GM12873 (cell line): ENCODE data around the gene ZMIZ1.

ENCODE experiments used
- TF ChIP-seq, protein P1 (sequence below): IDR thresholded peaks from 2 replicates; pipeline ENCODE4 v1.5.1; 2012; ENCODE audit warnings: low read depth, mild to moderate bottlenecking, moderate library complexity, low read length, control low read depth; ENCODE audit not compliant: insufficient read depth; ENCODE audit errors: missing control alignments

Gene ZMIZ1

DNA sequence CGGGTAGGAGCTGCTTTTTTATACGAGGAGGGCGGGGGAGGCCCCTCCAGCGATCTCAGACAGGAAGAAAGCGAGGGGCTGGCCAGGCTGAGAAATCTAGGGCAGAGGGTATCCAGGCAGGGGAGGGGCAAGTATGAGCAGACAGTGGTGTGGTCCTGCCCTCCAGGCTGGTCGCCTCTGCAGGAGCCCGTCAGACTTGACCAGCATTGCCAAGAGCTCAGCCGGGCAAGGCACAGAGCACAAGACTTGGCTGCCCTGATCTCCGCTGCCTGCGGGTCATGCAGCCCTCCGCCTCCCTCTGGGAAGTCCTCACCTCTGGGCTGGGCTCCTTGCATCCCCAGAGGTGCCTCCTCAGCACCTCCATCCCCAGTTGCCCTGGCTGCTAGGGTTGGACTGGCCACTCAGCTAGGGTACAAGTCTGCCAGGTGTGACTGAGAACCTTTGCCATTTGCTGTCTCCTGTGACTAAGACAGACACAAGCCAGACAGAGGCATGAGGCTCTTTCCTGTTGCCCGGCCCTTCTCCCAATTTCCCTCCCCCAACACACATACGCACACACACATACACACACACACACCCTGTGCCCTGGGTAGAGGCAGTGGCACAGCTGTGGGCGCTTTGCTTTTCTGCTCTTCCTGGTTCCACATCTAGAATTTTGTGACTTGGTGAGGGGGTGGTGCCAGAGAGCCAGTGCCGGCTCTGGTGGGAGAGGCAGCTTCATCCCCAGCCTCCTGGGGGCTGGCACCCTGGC is 219.4 kb downstream of the ZMIZ1 start:
- TF ChIP-seq, protein P1, sequence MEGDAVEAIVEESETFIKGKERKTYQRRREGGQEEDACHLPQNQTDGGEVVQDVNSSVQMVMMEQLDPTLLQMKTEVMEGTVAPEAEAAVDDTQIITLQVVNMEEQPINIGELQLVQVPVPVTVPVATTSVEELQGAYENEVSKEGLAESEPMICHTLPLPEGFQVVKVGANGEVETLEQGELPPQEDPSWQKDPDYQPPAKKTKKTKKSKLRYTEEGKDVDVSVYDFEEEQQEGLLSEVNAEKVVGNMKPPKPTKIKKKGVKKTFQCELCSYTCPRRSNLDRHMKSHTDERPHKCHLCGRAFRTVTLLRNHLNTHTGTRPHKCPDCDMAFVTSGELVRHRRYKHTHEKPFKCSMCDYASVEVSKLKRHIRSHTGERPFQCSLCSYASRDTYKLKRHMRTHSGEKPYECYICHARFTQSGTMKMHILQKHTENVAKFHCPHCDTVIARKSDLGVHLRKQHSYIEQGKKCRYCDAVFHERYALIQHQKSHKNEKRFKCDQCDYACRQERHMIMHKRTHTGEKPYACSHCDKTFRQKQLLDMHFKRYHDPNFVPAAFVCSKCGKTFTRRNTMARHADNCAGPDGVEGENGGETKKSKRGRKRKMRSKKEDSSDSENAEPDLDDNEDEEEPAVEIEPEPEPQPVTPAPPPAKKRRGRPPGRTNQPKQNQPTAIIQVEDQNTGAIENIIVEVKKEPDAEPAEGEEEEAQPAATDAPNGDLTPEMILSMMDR = no peak

DNA sequence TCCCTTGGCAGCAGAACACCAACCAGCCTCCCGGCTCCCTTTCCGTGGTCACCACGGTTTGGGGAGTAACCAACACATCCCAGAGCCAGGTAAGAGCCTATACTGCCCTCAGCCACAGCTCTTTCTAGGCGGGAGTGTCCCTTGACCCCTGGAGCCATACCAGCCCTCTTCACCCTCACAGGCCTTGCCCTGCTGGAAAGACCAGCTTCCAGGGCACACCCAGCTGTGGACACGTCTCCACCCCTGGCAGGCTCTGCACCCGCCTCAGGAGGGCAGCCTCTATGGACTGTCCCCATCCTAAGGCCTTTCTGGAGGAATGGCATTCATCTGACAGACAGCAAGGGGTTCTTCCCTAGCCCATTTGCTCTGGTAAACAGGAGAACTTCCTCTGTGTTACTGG is 221.0 kb downstream of the ZMIZ1 start:
- TF ChIP-seq, protein P1 = no peak

DNA sequence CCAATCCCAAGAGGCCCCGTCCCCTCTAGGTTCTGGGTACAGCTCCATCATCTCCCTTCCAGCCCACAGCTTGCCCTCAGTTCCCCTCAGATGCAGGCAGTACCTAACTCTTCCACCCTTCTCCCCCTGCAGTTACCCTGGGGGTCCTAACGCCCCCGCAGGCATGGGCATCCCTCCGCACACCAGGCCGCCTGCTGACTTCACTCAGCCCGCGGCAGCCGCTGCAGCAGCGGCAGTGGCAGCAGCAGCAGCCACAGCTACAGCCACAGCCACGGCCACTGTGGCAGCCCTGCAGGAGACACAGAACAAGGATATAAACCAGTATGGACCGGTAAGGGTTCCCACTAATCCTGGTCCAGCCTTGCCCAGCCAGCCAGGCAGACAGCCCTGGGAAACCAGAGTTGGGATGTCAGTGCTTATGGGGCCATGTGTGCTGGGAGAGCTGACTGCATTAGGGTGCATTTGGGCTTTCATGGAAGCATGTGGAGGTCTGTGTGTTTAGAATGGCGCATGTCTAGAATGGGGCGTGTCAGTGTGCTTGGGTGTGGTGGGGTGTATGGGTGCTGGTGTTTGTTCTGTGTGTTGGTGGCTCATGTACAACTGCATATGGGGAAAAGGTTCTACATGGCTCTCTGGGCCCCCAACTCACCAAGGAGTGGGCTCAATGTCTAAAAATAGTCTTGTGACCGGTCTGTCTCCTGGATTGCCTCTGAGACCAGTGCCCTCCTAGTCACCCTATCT is 223.4 kb downstream of the ZMIZ1 start:
- TF ChIP-seq, protein P1 = no peak

DNA sequence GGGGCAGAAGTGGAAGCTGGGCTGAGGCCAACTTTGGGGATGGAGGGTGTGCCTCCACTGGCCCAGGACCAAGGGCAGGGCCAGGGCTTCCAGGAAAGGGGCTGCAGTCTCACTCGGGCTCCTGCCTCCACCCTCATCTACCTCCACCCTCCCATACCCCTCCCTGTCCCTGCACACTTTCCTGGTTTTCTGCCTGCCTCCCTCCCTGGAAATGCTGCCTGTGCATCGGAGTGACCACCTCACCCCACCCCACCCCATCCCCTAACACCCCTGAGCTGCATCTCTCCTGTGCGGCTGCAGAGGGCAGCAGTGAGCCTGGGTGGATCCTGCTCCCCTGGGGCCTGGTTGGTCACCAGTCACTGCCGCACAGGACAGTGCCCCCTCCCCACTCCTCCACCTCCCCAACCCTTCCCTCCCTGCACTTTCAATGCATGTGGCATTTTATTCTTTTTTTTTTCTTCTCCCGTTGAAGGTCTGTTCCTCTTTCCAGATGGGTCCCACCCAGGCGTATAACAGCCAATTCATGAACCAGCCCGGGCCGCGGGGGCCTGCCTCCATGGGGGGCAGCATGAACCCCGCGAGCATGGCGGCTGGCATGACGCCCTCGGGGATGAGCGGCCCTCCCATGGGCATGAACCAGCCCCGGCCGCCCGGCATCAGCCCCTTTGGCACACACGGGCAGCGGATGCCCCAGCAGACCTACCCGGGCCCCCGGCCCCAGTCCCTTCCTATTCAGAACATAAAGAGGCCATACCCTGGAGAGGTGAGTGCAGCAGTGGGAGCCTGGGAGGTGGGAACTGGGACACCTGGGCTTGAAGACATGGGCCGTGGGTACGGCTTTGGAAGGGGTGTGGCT is 224.4 kb downstream of the ZMIZ1 start:
- TF ChIP-seq, protein P1 = peak; percentile 75

DNA sequence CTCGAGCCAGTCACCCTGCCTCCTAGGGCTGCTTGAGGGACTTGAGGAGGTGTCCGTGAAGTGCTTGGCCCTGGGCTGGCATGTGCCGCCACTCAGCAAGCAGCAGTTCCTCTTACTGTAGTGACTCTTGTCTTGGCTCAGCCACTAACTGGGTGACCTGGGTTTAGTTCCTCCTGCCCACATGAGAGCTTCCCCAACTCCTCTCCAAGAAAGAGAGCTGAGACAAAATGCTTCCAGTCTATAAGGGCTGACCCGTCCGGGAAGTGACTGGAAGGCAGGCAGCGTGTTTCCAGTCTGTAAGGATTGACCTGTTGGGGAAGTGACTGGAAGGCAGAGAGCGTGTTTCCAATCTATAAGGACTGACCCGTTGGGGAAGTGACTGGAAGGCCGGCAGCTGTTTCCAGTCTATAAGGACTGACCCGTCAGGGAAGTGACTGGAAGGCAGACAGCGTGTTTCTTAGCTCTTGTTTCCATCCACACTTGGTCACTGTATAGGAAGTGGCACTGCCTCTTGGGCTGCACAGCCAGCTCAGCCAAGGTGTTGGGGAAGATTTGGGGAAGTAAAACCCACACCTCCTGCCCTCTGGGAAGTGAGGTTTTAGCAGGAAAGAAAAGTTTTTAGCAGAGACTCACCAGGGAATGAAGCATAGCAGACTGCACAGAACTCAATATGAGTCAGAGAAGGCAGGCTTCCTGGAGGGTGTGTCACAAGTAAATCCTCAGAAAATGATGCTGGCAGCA is 225.2 kb downstream of the ZMIZ1 start:
- TF ChIP-seq, protein P1 = no peak

DNA sequence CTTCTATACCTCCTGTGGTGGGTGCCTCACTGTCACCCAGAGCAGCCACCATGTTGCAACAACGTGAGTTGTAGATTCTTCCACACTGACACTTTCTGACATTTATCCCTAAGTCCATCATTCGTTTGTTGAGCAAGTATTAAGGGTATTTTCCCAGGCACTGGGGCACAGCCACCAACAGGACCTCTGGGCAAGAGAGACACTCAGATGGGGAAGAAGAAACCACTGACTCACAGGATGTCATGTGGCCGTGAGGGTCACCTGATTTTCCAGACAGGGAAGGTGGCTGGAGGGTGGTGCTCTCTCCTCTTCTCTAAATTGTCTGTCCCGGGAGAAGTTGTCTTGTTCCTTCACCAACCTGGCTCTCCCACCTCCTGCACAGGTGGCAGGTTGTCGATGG is 226.8 kb downstream of the ZMIZ1 start:
- TF ChIP-seq, protein P1 = no peak
